RWPE1 (cell line): ENCODE results near the gene LSM10.
A peak's percentile ranks its signal among the peaks of the same experiment; 100 is the strongest.

Experiments
- CTCF ChIA-PET: fragments of 350-600 bp; sonication (Branson Sonifier 250); formaldehyde crosslinking; extraction: SDS; loops from one replicate; lab custom pipeline; 2021; lab: Yijun Ruan, JAX
- POLR2A ChIA-PET: fragments of 400-600 bp; formaldehyde crosslinking; extraction: SDS; loops from one replicate; lab custom pipeline; 2020; ENCODE audit warnings: antibody characterized with exemption; ENCODE audit not compliant: low non-redundant PET; lab: Yijun Ruan, JAX
- DNase-seq: peaks from one replicate; pipeline ENCODE4 v3.0.0; 2012; ENCODE audit warnings: low spot score
- H3K27ac ChIP-seq: fragments of 450-650 bp; 2 replicates; pipeline ENCODE4 v1.5.1; 2017
- CTCF ChIP-seq: fragments of 450-650 bp; conservative IDR thresholded peaks from 2 replicates; pipeline ENCODE4 v1.5.1; 2017; ENCODE audit warnings: low read depth, mild to moderate bottlenecking

LSM10 gene

GRCh38 chr1:36383240-36383639 lies 14.5 kb downstream of the LSM10 start:
- ChIA-PET CTCF (no interaction called here), POLR2A (interaction anchor here (0.5 to 0.6 kb wide), 2 partner anchors 11 to 81 kb away, joined by 3 to 5 read pairs; partner anchors contain the start of gene MRPS15)
- no peak for DNase-seq
- no peak overlapping the region for H3K27ac ChIP-seq
- no peak for TF ChIP-seq CTCF

DNA sequence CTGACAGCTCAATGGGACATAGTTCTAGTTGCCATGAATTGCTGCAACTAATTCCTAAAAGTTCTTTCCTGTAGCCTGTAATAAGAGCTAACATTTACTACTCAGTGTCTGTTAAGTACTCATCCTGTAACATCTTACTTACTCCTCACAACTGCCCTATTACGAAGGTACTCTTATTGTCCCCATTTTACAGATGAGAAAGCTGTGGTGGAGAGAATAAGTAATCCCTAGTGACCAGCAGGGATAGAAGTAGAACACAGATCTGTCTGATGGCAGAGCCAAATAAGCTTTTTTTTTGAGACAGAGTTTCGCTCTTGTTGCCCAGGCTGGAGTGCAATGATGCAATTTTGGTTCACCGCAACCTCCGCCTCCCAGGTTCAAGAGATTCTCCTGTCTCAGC lies 15.0 kb downstream of the LSM10 start:
- no peak overlapping the region for H3K27ac ChIP-seq
- TF ChIP-seq CTCF, result no peak
- ChIA-PET CTCF (no interaction called here), POLR2A (no interaction called here)
- DNase-seq, result no peak

DNA sequence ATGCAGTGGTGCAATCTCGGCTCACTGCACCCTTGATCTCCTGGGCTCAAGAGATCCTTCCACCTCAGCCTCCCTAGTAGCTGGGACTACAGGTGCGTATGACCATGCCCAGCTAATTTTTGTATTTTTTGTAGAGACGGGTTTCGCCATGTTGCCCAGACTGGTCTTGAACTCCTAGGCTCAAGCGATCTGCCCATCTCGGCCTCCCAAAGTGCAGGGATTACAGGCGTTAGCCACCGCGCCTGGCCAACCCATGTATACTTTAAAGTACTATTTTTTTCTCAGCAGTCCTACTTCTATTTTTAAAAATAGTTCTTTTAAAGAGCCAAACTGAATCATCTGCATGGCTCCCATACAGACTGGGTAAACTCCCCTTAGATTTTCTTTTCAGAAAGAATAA lies 15.5 kb downstream of the LSM10 start:
- TF ChIP-seq CTCF, result no peak
- POLR2A ChIA-PET, result no interaction called here
- no peak for DNase-seq
- CTCF ChIA-PET, result interaction anchor here (0.7 kb wide), 1 partner anchor 59 kb away, joined by 3 read pairs; the partner anchor contains the start of gene EVA1B
- no peak overlapping the region for H3K27ac ChIP-seq

DNA sequence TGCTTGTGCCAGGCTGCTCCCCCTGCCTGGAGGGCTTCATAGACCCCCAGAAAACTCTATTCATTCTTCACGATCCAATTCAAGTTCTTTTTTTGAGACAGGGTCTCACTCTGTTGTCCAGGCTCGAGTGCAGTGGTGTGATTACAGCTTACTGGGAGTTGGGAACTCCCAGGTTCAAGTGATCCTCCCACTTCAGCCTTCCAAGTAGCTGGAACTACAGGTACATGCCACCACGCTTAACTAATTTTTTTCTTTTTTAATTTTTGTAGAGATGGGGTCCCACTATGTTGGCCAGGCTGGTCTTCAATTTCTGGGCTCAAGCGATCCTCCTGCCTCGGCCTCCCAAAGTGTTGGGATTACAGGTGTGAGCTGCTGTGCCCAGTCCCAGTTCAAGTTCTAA lies 16.3 kb downstream of the LSM10 start:
- POLR2A ChIA-PET, result no interaction called here
- CTCF ChIA-PET, result interaction anchor here (1.0 kb wide), 1 partner anchor 38 kb away, joined by 3 read pairs; no protein-coding TSS in a partner anchor
- H3K27ac ChIP-seq, result no peak overlapping the region
- no peak for DNase-seq
- TF ChIP-seq CTCF, result no peak

DNA sequence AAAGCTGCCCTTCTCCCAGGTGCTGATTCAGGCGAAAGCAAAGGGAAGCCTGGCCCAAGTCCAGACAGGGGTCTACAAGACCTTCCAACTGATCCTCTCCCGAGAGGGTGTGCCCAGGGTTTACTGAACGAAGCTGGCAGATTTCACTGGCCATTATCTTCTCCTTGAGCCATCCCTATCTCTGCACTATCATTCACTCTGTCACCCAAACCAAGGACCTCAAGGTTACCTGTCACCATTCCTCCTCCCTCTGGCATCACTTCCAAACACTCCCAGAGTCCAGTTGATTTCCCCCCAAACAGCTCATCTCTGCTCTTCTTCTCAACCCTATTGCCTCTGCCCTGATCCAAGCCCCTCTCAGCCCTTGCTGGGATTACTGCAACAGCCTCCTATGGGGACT lies 16.9 kb downstream of the LSM10 start:
- DNase-seq, result no peak
- peak overlapping the region; percentile 23; the same call in 1 of the 2 replicates for H3K27ac ChIP-seq
- TF ChIP-seq CTCF, result no peak
- POLR2A ChIA-PET, result no interaction called here
- CTCF ChIA-PET, result interaction anchor here (1.0 kb wide), 1 partner anchor 38 kb away, joined by 3 read pairs; no protein-coding TSS in a partner anchor

GRCh38 chr1:36380143-36380619 lies 17.5 kb downstream of the LSM10 start:
- peak overlapping the region; percentile 23; the same call in 1 of the 2 replicates for H3K27ac ChIP-seq
- ChIA-PET POLR2A (no interaction called here), CTCF (no interaction called here)

More at GRCh38 chr1:36380143-36380619, 17.5 kb downstream of the LSM10 start:
- DNase-seq, result no peak
- no peak for TF ChIP-seq CTCF
